Stimulated activated CD8-positive, alpha-beta memory T cell treated with anti-CD3 and anti-CD28 coated beads, Interleukin-12 subunit alpha, Interleukin-12 subunit beta, amount 100 ng/mL, for 1 hour (primary cell): ENCODE measurements around the gene SORCS2.

Experiments
- DNase-seq: peaks from one replicate; pipeline ENCODE4 v3.0.0-alpha.2; 2020; ENCODE audit warnings: low read depth

Gene SORCS2

DNA sequence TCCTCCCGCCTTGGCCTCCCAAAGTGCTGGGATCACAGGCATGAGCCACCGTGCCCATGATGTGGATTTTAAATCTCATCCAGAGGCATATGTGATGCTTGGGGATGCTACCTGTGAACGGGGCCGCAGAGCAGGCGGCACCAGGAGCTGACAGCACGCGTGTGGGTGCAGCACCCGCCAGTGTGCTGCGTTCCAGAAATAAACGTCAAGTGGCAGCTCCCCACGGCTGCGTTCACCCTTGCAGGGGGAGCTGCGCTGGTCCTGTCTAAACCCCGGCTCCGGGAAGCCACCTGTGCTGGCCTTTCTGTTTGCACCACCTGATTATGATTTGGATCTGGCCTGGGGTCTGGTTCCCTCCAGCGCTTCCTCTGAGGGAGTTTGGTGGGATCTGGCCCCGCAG, 77.8 kb downstream of the SORCS2 start:
- no peak for DNase-seq

- DNase-seq: no peak
These were observed 80.1 kb downstream of the SORCS2 start for GRCh38 chr4:7272404-7272803.

- DNase-seq: no peak
These were observed 81.5 kb downstream of the SORCS2 start for GRCh38 chr4:7273738-7274297.

DNA sequence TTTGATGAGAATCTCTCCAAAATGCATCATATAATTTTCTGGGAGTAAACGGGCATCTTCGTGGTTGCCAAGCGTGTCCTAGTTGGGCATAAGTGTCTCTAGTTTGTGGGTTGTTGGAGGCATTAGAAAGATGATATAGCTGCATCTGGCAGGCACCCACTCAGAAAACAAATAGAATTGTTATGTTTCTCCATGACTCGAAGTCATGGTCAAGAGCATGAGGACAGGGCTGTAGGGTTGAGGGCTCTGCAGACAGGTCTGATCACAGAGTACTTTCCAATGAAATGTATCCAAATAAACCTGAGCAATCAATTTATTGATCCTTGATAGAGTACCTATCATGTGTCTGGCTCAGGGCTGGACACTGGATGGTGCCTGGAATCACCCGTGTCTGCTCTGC, 82.7 kb downstream of the SORCS2 start:
- DNase-seq: no peak

- DNase-seq: no peak
These were observed 83.3 kb downstream of the SORCS2 start for GRCh38 chr4:7275490-7276154.

DNA sequence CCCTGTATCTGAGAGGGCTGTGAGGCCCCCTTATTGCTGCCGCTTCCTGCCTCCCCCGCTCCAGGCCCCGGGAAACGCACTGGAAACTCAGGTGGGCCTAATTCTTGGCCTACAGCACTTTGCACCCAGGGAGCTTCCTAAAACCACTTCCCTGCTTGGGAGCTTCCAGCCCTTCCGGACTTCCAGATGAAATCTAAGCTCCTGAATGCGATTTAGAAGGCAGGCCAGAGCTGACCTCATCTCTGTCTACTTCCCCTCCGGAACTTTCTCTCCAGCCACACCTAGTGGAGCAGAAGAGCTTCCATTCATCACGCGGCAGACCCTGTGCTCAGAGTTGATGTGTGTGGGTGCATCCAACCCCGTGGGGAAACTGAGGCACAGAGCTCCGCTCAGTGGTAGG, 84.2 kb downstream of the SORCS2 start:
- DNase-seq: no peak

DNA sequence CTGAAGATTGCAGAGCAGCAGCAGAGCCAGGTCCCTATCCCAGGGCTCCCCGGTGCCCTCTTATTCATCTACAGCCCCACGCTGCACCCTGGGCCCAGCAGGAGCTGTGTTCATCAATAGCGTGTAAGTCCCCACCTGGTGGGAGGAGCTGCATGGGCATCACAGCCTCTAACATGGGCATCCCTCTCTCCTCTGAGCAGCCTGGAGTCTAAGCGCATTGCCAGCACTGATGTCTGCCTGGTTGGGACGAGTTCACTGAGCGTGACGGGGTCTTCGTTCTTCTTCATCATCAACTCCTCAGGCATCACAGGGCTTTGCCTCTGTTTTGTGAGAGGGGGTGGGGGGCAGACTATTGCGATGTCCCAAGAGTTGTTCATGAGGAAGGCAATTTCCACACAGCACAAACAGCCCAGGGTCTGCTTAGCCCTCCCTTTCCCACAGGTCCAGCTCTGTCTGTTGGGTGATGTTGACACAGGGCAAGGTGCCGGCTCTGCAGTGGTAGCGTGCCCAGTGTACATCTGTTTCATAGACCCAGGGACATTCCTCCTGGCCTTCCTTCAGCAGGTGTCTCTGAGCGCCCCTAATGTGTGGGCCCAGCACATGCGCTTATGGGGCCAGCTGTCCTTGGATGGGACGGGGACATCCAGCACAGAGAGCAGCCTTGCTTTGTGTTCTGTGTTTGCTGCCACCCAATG, 85.9 kb downstream of the SORCS2 start:
- DNase-seq: no peak

DNA sequence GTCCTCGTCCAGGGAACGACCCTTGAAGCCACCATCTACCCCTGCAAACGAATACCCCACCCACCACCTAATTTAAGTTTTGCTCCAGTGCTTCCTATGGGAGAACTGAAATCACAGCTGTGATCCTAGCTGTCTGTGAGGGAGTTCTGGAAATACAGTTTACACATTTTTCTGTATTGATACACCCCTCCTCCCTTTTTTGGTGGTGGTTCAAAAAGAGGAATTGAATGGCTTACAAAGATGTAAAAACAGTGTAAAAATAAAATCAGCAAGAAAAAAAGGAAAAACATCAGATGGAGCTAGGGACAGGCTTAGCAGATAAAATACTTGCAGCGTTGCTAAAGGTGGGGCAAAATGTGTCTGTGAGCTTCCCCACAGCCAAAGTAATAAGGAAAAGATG, 86.6 kb downstream of the SORCS2 start:
- no peak for DNase-seq

GRCh38 chr4:7279902-7280301, 87.6 kb downstream of the SORCS2 start:
- DNase-seq: no peak

- DNase-seq: no peak
These were observed 88.8 kb downstream of the SORCS2 start for GRCh38 chr4:7280926-7281690.

- DNase-seq: no peak
These were observed 89.6 kb downstream of the SORCS2 start for GRCh38 chr4:7281691-7282665.

GRCh38 chr4:7282786-7283440, 90.6 kb downstream of the SORCS2 start:
- DNase-seq: no peak

DNA sequence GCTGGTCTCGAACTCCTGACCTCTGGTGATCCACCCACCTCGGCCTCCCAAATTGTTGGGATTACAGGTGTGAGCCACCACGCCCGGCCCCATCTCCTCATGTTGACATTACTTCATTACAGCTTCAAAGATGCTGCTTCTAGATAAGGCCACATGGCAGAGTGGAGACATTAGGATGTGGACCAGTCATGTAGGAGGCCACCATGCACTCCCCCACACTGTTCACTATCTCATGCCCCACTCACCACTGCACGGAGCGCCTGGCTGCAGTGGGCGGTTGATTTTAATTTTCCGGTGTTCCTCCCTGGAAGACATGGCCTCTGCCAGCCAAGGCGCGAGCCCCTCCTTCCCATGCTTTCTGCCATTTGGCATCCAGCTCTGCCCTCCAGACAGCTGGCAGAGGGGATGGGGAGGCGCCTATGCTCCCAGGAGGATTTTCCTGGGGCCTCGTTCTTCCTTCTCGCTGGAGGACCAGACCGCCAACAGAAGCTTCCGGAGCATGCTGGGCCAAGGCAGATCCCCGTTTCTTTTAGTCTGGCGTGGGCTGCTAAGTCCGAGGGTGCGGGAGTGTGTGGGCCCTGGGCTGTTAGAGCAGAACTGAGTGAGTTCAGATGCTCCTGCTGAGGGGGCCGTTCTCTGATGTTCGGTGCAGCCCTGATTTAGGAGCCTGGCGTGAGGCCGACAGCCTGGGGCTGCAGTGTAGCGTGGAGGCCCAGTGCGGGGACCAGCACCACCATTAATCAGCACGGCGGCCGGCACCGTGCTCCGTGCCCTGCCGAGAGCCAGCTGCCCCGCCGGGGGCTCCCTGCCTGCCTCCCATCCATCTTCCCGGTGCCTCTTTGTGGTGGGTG, 93.1 kb downstream of the SORCS2 start:
- DNase-seq: no peak

GRCh38 chr4:7286170-7286569, 93.8 kb downstream of the SORCS2 start:
- DNase-seq: no peak

- DNase-seq: no peak
These were observed 94.5 kb downstream of the SORCS2 start for GRCh38 chr4:7286798-7287197.

DNA sequence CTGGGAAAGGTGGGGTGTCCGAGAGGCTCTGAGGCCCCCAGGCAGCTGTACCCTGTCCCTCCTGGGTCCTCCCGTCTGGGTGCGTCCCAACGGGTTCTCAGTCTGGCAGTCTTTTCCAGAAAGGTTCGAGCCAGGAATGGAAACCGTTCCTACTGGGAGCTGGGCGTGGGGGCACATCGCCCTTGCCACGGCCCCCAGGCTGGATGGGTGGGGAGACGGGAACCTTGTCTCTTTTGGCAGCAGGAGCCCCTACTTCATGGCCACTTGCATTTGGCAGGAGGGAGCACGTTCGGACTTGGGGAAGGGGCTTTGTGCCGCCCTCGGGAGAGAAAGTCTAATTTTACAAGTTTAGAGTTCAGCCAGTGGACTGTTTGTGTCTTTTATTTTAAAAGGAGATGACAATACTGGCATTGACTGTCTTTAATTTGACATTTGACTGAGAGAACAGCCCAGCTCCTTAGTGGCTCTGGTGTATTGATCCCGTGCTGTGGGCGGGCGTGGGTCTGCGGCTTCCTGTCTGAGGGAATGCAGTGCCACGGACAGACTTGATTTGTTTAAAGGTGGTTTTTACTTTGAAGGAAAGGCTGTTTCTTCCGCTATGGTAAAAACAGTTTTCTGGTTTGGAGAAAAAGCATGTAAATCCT, 95.1 kb downstream of the SORCS2 start:
- DNase-seq: no peak

GRCh38 chr4:7287918-7288280, 95.6 kb downstream of the SORCS2 start:
- DNase-seq: no peak

GRCh38 chr4:7288751-7289523, 96.6 kb downstream of the SORCS2 start:
- no peak for DNase-seq

DNA sequence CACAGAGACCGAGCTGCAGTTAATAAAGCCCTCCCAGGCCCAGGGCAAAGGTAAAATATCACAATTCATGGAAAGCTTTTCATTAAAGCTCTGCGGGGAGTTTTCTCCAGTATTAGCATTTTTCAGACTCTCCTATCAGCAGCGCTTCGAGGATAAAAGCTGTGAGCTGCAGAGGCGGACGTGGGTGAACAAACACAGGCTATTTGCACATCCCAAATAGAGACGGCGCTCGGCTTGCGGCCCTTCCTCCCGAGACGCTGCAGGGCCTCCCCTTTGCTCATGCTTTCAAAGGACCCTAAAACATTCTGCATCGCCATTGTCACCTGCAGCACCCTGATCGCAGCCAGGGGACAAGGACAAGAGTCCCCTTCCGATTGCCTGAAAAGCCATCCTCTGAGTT, 97.3 kb downstream of the SORCS2 start:
- no peak for DNase-seq
